HG03139 (cell line): ENCODE measurements around the gene JUP.
A peak's percentile ranks its signal among the peaks of the same experiment; 100 is the strongest.
"Not testable (repeated sequence)": the region's sequence is repeated elsewhere in the genome, so short reads cannot be mapped to it uniquely, and the experiment has no call there.

Experiments used
- ATAC-seq: cut with Tn5 transposase; IDR thresholded peaks from one replicate; pipeline ENCODE4 v1.9.1; 2021; ENCODE audit not compliant: unreplicated experiment

Gene JUP

DNA sequence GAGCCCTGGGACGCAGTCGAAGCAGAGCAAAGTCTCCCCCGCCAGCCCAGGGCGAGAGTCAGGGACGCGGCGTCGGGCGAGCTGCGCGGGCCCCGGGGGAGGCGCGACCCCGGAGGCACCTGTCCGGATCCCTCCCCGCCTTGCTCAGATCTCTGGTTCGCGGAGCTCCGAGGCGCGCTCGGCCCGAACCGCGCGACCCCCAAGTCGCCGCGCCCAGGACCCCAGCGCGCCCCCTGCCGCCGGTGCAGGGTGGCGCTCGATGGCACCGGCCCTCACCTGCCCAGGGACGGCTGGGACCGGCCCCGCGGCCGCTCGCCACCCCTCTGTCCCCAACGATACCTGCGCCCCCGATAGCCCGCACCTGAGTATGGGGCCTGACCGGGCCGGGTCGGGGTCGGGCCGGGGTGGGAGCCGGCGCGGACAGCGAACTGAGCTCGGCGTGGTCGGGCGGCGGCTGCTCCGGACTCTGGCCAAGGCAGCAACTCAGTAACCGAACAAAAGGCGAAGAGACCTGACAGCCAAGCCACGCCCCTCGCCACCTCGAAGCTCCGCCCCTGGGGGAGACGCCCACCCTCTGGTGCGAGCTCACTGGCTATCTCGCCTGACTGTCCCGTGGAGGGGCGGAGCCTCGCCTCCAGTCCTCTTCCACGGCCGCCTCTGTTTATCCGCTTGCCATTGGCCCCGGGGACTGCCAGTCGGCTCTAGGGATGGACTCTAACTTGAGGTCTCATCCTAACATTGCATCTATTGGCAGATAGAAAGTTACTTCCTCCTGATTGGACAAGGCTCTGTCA lies at the start of gene JUP:
Gene JUP (minus strand): TSS at position 485 of the 794 bp plus-strand sequence. CDS start 14,857 bp downstream, outside the sequence.
- peak; percentile 63 for ATAC-seq

DNA sequence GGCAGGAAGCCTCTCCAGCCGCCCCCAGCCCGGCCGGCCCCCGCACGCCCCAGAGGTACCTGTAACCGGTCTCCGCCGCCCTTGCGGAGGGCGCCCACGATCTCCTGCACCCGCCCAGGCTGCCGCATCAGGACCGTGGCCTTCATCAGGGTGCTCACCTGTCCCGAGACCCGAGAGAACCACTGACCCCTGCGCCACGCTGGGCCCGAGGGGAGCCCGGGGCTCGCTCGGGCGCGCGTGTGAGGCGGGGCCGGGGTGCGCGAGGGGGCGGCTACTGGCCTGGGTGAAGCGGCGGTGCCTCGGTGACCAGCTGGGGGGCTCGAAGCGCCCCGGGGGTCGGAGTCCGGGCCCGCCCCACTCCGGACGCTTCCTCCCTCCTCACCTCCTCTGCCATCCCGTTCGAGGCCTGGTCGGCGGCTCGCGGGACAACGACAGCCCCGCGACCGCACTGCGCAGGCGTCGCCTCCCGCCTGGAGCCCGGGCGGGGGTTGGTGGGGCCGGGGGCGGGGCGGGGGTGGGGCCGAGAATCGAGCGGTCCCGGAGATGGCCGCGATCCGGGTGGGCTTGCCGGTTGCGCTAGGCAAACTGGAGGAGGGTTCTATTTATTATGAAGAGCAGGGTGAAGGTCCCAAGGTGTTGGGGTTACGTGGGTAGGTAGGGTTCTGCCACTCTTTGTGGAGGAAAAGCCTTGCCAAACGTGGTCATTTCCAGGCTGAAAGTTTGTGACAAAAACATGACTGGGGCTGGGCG lies 49.5 kb upstream of the JUP start, which contains the start of gene NT5C3B:
Gene NT5C3B (minus strand): TSS at position 433 of the 750 bp plus-strand sequence. CDS start 39 bp downstream, at position 394.
- ATAC-seq: no peak

DNA sequence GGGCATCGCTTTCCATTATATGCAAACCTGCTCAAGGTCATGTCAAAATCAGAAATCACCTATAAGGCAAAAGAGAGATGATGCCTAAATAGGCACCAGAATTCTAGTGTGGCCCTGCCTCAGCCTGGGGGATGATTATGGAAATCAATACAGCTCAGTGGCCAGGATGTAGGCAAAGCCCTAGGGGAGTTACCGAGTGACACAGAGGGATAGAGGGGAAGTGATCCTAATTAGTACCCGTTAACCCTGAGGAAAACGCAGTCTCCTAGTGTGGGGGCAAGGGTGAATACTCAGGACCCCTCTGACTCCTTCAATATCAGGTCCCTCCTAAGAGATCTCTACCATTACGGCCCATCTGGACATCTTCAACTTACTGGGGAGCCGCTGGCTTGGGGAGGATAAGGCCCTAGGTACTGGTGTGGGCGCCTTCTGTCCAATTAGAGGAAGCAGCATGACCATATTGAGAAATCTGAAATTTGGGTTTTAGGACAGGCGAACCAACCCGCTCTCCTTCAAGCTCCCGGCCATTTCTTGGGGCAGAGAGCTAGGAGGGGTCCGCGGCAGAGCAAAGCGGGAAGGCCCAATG lies 48.8 kb upstream of the JUP start:
- no peak for ATAC-seq

DNA sequence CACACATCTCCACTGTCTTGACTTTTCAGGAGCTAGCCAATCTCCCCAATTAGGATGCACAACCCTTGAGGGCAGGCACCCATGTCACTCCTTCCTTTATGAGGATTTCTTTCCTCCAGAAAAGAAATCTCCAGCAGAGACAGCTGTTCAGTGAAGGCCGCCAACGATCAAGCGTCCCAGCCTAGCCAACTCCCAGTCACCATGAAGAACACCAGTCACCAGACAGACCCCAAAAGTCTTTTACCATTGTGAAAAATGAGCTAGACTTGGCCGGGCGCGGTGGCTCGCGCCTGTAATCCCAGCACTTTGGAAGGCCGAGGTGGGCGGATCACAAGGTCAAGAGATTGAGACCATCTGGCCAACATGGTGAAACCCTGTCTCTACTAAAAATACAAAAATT lies 43.5 kb upstream of the JUP start:
- not testable (repeated sequence) for ATAC-seq

DNA sequence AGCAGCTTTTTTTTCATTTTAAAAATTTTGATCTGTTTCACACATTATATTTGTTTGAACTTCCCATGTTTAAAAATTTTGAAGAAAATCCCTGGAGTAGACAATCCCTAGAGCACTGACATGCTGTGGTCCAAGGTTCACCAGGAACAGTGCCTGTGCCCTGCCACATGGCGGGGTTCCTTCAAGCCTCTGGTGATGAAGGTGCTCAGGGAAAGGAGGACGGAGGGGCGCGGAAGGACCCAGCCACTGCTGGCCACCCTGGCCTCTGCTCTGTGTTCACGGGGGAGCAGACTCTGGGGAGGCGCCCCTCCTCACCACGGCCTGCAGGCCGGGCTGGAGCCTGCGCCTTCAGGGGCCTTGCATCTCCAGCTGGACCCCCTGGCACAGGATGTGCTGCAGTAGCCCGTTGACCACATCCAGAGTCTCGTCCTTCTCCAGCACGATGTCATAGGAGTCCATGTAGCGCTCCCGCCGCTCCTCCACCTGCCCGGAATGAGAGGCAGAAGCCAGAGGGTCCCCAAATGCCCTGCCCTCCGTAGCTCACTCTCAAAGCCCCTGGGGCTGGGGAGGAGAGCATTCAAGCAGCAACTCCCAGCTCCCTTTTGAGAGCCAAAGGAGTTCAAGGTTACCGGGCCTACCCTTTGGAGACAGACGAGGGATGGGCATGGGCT lies 38.8 kb upstream of the JUP start:
- no peak for ATAC-seq

DNA sequence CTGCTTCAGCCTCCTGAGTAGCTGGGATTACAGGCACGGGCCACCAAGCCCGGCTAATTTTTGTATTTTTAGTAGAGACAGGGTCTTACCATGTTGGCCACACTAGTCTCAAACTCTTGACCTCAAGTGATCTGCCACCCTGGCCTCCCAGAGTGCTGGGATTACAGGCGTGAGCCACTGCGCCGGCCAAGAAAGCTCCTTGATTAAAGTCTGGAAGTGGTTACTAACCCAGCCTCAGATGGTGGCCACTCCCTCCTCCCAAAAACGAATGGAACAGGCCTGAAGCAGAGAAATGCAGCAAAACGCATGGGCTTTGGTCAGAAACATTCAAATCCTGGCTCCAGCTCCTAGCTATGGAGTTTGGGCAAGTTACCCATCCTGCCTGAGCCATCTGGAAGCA lies 37.6 kb upstream of the JUP start:
- ATAC-seq: no peak

DNA sequence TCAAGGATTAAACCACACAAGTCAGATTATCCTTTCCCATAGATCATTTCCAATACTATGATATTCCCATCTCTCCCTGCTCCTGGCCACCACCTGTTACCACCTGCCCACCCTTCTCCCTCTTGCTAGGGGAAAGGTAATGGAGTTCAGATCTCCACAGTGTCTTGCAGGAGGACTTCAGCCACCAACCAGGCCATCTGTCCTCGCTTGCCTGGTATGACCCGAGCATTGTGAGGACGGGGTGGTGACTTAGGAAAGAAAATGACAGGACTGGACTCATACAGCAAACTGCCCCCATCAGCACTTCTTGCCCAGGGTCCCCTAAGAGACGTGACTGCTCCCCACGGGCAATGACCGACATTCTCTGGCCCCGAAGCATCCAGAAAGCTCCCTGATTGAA lies 37.1 kb upstream of the JUP start:
- no peak for ATAC-seq

DNA sequence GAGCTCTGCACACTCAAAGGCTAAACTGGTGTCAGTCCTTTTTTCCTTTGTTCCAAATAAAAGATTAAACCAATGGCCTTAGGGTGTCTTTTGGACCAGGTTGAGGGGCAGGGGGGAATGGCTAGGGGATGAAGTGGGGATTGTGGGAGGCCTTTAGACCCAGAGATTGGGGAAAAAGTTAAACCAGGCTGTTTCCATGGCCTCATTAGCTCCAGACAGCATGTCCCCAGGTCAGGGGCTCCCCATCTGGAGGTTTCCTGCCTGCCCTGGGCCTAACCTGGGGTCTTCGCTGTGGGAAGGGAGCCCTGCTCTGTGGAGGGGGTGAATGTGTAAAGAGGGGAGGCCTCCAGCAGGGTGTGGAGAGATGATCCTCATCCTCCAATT lies 36.6 kb upstream of the JUP start:
- no peak for ATAC-seq

DNA sequence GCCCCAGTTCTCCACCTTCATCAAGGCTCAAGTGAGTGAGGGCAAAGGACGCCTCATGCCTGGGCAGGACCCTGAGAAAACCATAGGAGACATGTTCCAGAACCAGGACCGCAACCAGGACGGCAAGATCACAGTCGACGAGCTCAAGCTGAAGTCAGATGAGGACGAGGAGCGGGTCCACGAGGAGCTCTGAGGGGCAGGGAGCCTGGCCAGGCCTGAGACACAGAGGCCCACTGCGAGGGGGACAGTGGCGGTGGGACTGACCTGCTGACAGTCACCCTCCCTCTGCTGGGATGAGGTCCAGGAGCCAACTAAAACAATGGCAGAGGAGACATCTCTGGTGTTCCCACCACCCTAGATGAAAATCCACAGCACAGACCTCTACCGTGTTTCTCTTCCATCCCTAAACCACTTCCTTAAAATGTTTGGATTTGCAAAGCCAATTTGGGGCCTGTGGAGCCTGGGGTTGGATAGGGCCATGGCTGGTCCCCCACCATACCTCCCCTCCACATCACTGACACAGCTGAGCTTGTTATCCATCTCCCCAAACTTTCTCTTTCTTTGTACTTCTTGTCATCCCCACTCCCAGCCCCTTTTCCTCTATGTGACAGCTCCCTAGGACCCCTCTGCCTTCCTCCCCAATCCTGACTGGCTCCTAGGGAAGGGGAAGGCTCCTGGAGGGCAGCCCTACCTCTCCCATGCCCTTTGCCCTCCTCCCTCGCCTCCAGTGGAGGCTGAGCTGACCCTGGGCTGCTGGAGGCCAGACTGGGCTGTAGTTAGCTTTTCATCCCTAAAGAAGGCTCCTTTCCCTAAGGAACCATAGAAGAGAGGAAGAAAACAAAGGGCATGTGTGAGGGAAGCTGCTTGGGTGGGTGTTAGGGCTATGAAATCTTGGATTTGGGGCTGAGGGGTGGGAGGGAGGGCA lies 36.0 kb upstream of the JUP start:
- no peak for ATAC-seq

DNA sequence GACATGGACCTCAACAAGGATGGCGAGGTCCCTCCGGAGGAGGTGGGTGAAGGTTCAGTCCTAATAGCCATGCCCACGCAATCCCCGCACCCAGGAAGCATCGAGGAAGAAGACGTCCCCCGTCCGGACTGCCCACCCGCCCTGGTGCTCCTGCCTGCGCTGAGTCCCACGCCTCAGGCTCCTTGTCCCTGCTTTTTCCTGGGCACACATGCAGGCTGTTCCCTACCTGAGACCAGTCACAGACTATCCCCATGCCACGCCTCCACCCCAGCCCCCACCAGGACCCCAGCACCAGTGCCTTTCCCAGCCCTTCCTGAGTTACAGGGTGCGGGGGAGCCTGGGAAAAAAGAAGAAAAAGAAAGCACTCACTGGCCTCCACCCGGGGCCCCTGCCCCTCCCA lies 35.3 kb upstream of the JUP start:
- no peak for ATAC-seq

DNA sequence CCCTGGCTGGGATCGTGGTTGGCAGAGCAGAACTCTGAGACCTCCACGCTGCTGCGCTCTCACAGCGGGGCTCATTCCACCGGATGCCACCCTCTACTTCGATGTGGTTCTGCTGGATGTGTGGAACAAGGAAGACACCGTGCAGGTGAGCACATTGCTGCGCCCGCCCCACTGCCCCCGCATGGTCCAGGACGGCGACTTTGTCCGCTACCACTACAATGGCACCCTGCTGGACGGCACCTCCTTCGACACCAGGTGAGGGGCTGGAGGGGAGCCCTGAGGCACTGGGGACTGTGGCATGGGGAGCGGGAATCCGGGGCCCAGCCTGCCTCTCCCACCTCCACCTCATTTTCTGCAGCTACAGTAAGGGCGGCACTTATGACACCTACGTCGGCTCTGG lies 31.5 kb upstream of the JUP start:
- no peak for ATAC-seq

DNA sequence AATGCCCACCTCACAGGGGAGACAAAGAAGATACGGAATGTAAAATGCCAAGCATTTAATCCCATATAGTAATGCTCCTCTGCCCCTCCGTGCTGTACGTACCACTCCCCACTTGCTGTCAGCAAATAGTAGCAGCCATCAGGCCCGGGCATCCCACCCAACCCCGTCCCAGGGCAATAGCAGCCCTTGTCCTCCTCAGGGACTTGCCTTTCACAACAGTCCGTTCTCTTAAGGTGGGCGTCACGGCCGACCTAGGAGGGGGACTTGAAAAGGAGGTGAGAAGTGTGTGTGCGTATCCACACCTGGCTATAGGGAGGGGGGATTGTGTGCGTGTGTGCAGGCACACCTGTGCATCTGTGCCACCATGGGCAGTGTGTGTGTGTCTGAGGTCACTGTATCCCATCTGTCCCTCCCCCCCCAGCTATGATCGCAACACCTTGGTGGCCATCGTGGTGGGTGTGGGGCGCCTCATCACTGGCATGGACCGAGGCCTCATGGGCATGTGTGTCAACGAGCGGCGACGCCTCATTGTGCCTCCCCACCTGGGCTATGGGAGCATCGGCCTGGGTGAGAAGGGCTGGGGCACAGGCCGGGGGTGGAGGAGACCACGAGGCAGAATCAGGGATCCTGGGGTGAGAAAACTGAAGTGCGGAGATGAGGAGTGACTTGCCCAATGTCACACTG lies 30.3 kb upstream of the JUP start:
- no peak for ATAC-seq

DNA sequence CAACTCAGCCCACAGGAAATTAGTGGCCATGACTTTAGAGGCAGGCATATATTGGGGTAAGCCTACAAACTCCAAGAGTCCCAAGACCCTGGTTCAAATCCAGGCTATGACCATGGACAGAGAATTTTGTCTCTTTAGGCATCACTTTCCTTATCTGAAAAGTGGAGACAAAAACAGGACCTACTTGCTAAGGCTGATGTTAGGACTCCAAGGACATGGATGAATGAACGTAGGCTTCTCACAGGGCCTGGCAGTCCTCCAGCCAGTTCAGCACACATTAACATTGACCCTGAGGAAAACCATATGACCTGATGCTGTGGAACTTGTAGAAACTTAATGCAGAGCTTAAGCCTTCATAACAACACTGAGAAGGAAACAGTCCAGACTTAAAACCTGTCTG lies 27.7 kb upstream of the JUP start:
- no peak for ATAC-seq

DNA sequence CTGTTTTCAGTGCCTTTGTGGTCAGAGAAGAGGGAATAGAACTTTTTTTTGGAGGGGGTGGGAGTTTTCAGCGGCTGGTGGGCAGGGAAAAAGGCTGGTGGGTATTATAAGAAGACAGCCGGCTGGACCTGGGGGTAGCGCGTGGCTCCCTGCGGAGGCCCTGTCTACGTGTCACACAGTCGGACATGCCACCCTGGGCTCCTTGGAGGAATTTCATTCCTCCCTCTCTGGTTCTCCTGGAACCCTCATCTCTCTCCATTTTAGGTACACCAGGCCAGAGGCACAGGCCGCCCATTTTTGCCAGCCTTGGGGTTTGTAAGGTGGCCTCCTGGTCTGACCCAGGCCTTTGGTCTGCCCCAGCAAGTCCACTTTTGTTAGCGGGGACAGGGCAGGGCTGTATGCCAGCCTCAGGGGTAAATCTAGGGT lies 27.2 kb upstream of the JUP start:
- ATAC-seq: no peak

DNA sequence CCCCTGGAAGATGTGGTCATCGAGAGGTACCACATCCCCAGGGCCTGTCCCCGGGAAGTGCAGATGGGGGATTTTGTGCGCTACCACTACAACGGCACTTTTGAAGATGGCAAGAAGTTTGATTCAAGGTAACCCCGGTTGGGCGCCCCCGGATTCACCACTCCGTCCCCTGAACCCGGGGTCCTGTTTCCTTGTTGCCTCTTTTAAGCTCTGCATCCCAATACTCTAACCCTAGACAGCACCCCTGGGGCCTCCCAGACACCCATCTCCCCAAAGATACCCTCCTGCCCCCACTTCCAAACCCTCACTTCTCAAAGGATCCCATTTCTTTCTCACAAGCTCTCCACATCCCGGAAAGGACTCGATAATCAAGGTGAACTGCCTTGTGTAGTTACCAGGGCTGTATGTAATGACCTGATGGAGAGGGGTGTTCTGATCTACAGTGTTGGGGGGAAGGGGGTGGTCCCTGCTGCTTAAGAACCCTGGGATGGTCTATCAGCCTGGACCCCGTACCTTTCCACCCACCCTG lies 26.7 kb upstream of the JUP start:
- no peak for ATAC-seq

DNA sequence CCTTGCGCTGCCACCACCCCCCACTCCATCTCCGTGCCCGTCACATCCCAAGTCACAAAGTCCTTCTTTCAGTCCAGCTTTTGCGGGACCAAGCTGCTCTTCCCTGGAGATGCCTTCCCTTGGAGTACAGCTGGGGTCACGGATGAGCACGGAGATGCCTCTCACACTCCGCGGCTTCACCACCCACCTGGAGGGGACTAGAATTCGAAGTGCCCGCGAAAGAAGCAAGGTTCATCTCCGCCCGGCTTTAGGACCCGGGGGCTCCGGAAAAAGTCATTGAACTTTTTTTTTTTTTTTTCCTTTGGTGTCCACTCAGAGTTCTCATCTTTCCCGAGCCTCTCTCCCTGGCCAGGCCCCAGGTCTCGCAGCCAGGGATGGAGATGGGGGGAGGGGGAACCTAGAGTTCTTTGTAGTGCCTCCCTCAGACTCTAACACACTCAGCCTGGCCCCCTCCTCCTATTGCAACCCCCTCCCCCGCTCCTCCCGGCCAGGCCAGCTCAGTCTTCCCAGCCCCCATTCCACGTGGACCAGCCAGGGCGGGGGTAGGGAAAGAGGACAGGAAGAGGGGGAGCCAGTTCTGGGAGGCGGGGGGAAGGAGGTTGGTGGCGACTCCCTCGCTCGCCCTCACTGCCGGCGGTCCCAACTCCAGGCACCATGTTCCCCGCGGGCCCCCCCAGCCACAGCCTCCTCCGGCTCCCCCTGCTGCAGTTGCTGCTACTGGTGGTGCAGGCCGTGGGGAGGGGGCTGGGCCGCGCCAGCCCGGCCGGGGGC lies 26.1 kb upstream of the JUP start, which contains the start of gene FKBP10:
Gene FKBP10 (plus strand): TSS at position 624 of the 771 bp plus-strand sequence. CDS start 31 bp downstream, at position 655.
- ATAC-seq: no peak

DNA sequence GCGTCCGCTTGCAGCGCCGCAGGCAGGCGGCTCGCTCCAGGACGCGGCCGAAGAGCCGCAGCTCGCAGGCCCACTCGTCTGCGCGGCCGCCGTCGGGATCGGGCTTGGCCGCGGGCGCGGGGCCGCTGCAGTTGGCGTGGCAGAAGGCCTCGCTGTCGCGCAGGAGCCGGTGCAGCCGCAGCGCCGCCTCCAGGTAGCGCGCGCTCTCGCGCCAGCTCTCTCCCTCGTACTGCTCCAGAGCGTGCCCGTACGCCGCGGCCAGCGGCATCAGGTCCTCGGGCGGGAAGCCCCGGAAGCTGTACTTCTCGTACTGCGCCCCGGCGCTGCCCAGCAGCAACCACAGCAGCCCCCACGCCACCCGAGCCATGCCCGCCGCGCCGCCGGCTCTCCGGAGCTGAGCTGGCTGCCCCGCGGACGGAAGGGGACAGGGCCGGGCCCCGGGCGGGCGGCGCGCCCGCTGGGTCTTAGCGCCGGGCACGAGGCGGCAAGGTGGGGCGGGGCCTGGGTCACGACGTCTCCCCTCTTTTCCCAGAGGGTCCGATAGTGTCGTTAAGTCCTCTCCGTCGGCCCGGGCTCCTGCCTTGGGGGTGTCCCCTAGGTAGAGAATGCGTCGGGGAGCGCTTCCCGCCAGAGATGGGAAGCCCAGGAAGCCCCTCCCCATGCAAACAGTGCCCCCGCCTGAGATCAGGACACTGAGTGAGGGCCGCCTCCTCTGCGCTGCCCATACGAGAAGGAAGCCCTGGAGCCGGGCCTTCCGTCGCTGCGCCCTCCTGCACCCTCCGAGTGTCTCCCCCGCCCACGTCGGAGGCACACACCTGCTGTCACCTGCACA lies 25.3 kb upstream of the JUP start, which contains the start of gene P3H4:
Gene P3H4 (minus strand): TSS at position 401 of the 832 bp plus-strand sequence. CDS start 34 bp downstream, at position 367.
- peak; percentile 64 for ATAC-seq
